OCI-LY1 (cell line): Measurements from ENCODE around the gene PACSIN2.

Source experiments
- EZH2 ChIP-seq: fragments of 200-600 bp; sonication (generic), shearing (Covaris generic); IDR thresholded peaks from 2 replicates; pipeline ENCODE4 v1.8.0; 2017; ENCODE audit warnings: borderline replicate concordance, mixed run types, mild to moderate bottlenecking, antibody characterized with exemption, low read length, moderate library complexity, mixed read lengths
- TF ChIP-seq, protein P1 (sequence below): fragments of 200-600 bp; sonication (generic), shearing (Covaris generic); IDR thresholded peaks from 2 replicates; pipeline ENCODE4 v1.5.1; 2017; ENCODE audit warnings: mild to moderate bottlenecking, antibody characterized with exemption, low read length, moderate library complexity, mixed read lengths

GRCh38 chr22:42877597-42878340 is 137.2 kb downstream of the PACSIN2 start:
- TF ChIP-seq, protein P1, sequence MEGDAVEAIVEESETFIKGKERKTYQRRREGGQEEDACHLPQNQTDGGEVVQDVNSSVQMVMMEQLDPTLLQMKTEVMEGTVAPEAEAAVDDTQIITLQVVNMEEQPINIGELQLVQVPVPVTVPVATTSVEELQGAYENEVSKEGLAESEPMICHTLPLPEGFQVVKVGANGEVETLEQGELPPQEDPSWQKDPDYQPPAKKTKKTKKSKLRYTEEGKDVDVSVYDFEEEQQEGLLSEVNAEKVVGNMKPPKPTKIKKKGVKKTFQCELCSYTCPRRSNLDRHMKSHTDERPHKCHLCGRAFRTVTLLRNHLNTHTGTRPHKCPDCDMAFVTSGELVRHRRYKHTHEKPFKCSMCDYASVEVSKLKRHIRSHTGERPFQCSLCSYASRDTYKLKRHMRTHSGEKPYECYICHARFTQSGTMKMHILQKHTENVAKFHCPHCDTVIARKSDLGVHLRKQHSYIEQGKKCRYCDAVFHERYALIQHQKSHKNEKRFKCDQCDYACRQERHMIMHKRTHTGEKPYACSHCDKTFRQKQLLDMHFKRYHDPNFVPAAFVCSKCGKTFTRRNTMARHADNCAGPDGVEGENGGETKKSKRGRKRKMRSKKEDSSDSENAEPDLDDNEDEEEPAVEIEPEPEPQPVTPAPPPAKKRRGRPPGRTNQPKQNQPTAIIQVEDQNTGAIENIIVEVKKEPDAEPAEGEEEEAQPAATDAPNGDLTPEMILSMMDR: no peak
- TF ChIP-seq EZH2: no peak
